GM18873 (cell line): ENCODE measurements around the gene TSPAN14.

Source experiments
- ATAC-seq: cut with Tn5 transposase; IDR thresholded peaks from one replicate; pipeline ENCODE4 v1.9.1; 2021; ENCODE audit warnings: mild to moderate bottlenecking, moderate library complexity, moderate number of reproducible peaks; ENCODE audit not compliant: unreplicated experiment, low FRiP score

TSPAN14 gene

DNA sequence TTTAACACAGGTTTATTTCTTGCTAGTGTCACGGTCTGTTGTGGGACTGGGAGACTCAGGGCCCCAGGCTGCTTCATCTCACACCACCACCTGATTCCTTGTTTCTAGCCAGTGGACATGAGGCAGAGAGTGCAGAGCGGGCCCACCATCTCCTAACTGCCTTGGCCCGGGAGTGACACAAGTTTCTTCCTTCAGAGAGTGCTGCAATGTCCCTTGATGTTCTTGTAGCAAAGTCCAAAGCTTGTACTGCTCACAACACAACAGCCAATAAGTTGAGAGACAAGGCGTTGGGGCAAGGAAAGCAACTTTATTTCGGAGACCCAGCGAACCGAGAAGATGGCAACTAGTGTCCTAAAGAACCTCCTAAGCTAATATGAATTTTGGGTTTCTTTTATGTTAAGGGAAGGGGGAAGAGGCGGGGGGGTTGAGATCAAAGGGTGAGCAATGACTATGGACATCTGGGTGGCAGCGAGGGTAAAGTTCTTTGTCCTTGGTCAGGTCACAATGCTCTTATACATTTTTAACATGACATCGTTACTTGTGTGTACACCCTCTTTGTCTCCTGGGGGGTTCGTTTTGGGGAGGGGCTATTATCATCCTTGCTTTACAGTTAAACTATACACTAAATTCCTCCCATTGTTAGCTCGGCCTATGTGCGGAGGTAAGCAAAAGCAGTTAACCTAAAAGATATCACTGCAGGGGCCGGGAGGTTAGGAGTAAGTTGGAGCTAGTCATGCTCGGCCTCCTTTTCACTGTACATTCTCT lies 115.2 kb downstream of the TSPAN14 start:
- no peak for ATAC-seq

DNA sequence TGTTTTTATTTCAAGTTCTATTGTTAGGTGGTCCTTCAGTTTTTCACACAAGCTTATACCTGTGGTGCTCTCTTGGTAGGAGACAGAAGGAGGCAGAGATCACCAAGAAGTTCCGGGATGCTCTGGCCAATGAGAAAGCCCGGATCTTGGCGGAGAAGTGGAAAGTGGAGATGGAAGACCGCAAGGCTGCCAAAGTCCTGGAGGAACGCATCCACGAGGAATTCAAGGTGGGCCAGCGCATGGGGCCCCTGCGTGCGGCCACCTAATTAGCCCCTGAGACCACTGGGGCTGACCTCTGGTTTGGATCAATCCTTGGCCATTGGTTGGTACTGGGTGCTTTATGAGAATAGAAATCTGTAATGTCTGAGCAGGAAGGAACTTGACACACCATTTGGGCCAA lies 117.2 kb downstream of the TSPAN14 start:
- no peak for ATAC-seq

DNA sequence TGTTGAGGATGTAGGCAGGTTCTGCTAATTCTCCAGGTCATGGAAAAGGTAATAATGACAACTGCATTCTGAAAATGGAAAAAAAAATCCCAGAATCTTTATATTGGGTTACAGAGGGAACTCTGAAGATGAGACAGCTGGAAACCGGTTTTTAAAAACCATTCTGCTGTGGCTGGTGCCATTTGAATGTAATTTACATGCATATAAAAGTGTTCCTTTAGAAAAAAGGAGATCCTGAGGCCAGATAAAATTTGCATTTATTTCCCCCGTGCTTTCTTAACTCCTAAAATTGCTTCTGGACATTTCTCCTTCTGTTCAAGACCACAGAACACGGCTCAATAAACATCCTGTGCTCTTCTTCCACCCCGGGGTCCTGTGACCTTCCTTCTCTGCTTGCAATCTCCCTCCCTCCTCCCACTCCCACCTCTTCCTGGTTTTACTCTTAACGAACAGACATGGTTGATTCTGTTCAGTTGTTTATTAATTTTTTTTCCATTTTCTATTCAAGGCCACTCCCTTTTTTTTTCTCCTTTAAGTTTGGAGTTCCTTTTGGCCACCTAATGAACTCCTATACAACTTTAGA lies 125.2 kb downstream of the TSPAN14 start:
- ATAC-seq, result no peak

DNA sequence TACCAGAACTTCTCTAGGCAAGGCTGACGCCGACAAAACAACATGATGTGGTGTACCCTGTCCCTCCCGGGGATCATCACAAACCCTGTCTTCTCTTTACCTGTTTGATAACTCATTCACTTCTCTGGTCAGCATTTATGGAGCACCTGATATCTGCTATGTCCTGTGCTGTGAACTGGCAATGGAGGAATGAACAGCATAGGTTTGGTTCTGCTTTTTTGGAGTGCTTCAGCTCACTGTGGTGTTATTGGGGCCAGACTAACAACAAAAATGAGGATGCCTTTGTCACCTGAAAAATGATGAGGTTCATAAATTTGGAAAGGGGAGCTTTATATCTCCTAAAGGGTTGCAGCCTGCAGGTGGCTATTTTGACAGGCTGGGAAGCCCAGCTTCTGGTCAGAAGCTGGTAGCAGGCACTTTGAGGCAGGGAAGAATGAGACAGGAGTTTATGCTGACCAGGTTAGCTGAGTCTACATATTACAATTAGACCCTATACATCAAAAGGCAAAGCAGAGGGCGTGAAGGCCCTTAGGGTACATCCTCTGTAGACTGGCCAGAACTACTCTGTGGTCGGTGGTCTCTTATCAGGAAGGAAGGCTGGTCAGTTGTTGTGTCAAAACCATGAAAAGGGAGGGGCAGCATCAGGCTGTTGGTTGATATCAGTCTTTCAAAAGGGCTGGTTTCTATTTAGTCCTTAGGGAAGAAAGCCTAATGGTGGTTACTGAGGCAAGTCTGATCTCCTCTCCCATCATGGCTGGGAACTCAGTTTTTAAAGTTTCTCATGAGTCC lies 125.9 kb downstream of the TSPAN14 start:
- no peak for ATAC-seq

DNA sequence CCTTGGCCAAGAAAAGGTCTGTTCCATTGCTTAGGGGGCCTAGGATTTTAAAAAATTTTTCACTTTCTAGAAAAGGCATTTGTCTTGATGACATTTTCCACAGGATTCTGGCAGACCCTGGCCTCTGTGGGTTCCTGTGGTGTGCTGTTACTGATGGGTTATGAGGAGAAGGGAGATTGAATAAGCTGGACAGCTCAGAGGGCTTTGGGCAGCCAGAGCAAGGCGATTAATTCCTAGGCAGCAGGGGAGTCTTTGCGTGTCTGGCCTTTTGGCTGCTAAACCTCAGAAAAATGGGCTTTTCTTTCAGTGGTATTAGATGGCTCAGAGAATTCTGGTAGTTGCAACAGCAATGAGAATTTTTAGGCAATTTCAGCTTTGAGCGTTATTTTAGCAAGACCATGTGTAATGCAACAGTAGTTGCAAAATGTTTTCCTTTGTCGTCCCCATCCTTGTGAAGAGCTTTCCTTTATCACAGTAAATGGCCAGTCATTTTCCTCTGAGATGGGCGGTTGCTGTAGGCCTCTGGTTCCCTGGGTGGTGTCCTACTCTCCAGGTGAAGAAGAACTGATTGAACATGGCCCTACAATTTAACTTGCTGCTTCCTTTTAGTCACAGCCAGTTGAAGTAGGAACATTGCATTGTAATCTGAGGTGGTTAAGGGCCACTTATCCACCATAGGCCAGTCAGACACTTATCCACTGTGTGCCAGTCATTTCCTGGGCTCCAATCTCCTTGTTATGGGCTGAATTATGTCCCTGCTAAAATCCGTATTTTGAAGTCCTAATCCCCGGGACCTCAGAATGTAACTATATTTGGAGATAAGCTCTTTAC lies 126.7 kb downstream of the TSPAN14 start:
- ATAC-seq, result no peak

DNA sequence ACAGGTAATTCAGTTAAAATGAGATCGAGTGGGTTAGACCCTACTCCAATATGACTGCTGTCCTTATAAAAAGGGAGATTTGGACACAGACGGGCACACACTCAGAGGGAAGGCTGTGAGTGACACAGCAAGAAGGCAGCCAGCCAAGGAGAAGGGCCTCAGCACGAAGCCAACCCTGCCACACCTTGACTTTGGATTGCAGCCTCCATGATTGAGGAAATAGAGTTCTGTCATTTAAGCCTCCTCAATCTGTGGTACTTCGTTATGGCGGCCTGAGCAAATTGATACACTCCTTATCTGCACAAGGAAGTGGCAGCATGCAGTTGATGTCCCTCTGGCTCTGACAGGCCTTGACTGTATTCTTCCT lies 127.3 kb downstream of the TSPAN14 start:
- ATAC-seq, result no peak

GRCh38 chr10:80582286-80582960 lies 128.3 kb downstream of the TSPAN14 start:
- no peak for ATAC-seq
